Muscle of leg (tissue), 11 donors: ENCODE measurements around the gene RUSF1. TPM values are rescaled to one million over a fixed set of nuclear protein-coding genes. Genes with fewer than 3 reads are reported as not detected.

Experiments used
- DNase-seq: peaks from one replicate; pipeline ENCODE4 v3.0.0; 2013
- H3K27ac ChIP-seq: one replicate; pipeline ENCODE4 v1.5.1; 2013; ENCODE audit warnings: mild to moderate bottlenecking, low read length, control low read depth
- H3K27me3 ChIP-seq: one replicate; pipeline ENCODE4 v1.6.1; 2013; ENCODE audit warnings: low read length; ENCODE audit not compliant: control insufficient read depth, insufficient read depth
- H3K36me3 ChIP-seq: one replicate; pipeline ENCODE4 v1.6.1; 2013; ENCODE audit warnings: low read length; ENCODE audit not compliant: control insufficient read depth, insufficient read depth
- H3K4me1 ChIP-seq: one replicate; pipeline ENCODE4 v1.6.1; 2013; ENCODE audit warnings: low read length; ENCODE audit not compliant: control insufficient read depth, insufficient read depth
- H3K4me3 ChIP-seq: one replicate; pipeline ENCODE4 v1.5.1; 2013; ENCODE audit warnings: low read length, control low read depth
- H3K9me3 ChIP-seq: replicated peaks from 2 replicates; pipeline ENCODE4 v1.6.1; 2013; ENCODE audit warnings: low read depth, low read length; ENCODE audit not compliant: control insufficient read depth
- WGBS: methylation state at CpG from one replicate; pipeline ENCODE4 v1.1.5; 2013; ENCODE audit warnings: missing lambda C conversion rate; ENCODE audit not compliant: insufficient coverage; 5-methylcytosine and 5-hydroxymethylcytosine counted together
- polyA plus RNA-seq, 8 donors: library from polyadenylated mRNA; unstranded; fragments of 120-200 nt; gene quantifications; one replicate each; pipeline versions ENCODE4 v1.2.1 to v1.2.3, GENCODE V29; 2013; ENCODE audit warnings: inconsistent platforms in 1 of 8, low replicate concordance in 1 of 8; ENCODE audit not compliant: insufficient read length in 8 of 8, insufficient read depth in 1 of 8
- total RNA-seq: library from RNA; stranded (reverse); fragments of 120-200 nt; gene quantifications from one replicate; pipeline ENCODE4 v1.2.4, GENCODE V29; 2013

The RUSF1 gene
- total and polyA plus RNA-seq, 9 donors, result 34.7 to 57.8 (median 49.4) TPM

GRCh38 chr16:31479751-31480150, 28.4 kb downstream of the RUSF1 start:
- peaks cover 32% of the 10 kb centered on the region for H3K4me1 ChIP-seq
- no peaks in the 10 kb centered on the region for H3K9me3 ChIP-seq
- H3K4me3 ChIP-seq, result no peak overlapping the region
- 91% methylated on average over 6 of the region's 9 CpGs for WGBS
- H3K27ac ChIP-seq, result no peak overlapping the region
- H3K36me3 ChIP-seq, result peaks cover 43% of the 10 kb centered on the region
- no peak for DNase-seq
- H3K27me3 ChIP-seq, result no peaks in the 10 kb centered on the region

- no peak overlapping the region for H3K27ac ChIP-seq
Observed at GRCh38 chr16:31478956-31479355, 29.2 kb downstream of the RUSF1 start.

GRCh38 chr16:31477220-31478216, 30.7 kb downstream of the RUSF1 start:
- 51% methylated on average over 54 of the region's 67 CpGs for WGBS
- Histone ChIP-seq H3K36me3 (peaks cover 58% of the 10 kb centered on the region), H3K4me3 (peak overlapping the region; percentile 15), H3K4me1 (peaks cover 47% of the 10 kb centered on the region), H3K27me3 (no peaks in the 10 kb centered on the region), H3K27ac (no peak overlapping the region), H3K9me3 (no peaks in the 10 kb centered on the region)
- DNase-seq, result no peak

More at GRCh38 chr16:31478956-31479355, 29.2 kb downstream of the RUSF1 start:
- no peaks in the 10 kb centered on the region for H3K9me3 ChIP-seq
- peaks cover 34% of the 10 kb centered on the region for H3K4me1 ChIP-seq
- peaks cover 50% of the 10 kb centered on the region for H3K36me3 ChIP-seq
- no peak overlapping the region for H3K4me3 ChIP-seq
- H3K27me3 ChIP-seq, result no peaks in the 10 kb centered on the region
- WGBS, result 69% methylated on average over 2 of the region's 3 CpGs
- DNase-seq, result no peak

- Histone ChIP-seq H3K27ac (peak overlapping the region; percentile 77), H3K27me3 (no peaks in the 10 kb centered on the region), H3K36me3 (peaks cover 58% of the 10 kb centered on the region), H3K4me1 (peaks cover 50% of the 10 kb centered on the region), H3K4me3 (peak overlapping the region; percentile 17), H3K9me3 (no peaks in the 10 kb centered on the region)
- WGBS, result 38% methylated on average over 52 of the region's 68 CpGs
- peak; percentile 72 for DNase-seq
Observed at GRCh38 chr16:31476303-31477219, 31.6 kb downstream of the RUSF1 start.

- H3K27me3 ChIP-seq, result no peaks in the 10 kb centered on the region
- 69% methylated on average over 24 of the region's 26 CpGs for WGBS
- peaks cover 58% of the 10 kb centered on the region for H3K36me3 ChIP-seq
- no peak overlapping the region for H3K27ac ChIP-seq
- DNase-seq, result no peak
- H3K9me3 ChIP-seq, result no peaks in the 10 kb centered on the region
- H3K4me1 ChIP-seq, result peaks cover 52% of the 10 kb centered on the region
- H3K4me3 ChIP-seq, result no peak overlapping the region
Observed at GRCh38 chr16:31475946-31476302, 32.3 kb downstream of the RUSF1 start.

GRCh38 chr16:31474773-31475738, 33.1 kb downstream of the RUSF1 start:
- H3K9me3 ChIP-seq, result no peaks in the 10 kb centered on the region
- no peak overlapping the region for H3K27ac ChIP-seq
- no peak overlapping the region for H3K4me3 ChIP-seq
- H3K36me3 ChIP-seq, result peaks cover 58% of the 10 kb centered on the region
- DNase-seq, result no peak
- H3K4me1 ChIP-seq, result peaks cover 47% of the 10 kb centered on the region
- WGBS, result 89% methylated on average over 3 of the region's 12 CpGs
- no peaks in the 10 kb centered on the region for H3K27me3 ChIP-seq

- Histone ChIP-seq H3K36me3 (peaks cover 56% of the 10 kb centered on the region), H3K27ac (no peak overlapping the region), H3K4me1 (peaks cover 47% of the 10 kb centered on the region), H3K27me3 (no peaks in the 10 kb centered on the region), H3K4me3 (no peak overlapping the region), H3K9me3 (no peaks in the 10 kb centered on the region)
- 66% methylated on average over 9 of the region's 12 CpGs for WGBS
- peak; percentile 62 for DNase-seq
Observed at GRCh38 chr16:31474173-31474714, 33.9 kb downstream of the RUSF1 start.

- Histone ChIP-seq H3K27ac (no peak overlapping the region), H3K4me1 (peaks cover 47% of the 10 kb centered on the region), H3K9me3 (no peaks in the 10 kb centered on the region), H3K27me3 (no peaks in the 10 kb centered on the region), H3K4me3 (no peak overlapping the region), H3K36me3 (peaks cover 50% of the 10 kb centered on the region)
- WGBS, result 80% methylated on average over 6 of the region's 17 CpGs
- DNase-seq, result no peak
Observed at GRCh38 chr16:31473264-31473984, 34.8 kb downstream of the RUSF1 start.
